Neuronal stem cell (in vitro differentiated cells): Measurements from ENCODE around the gene PCDHA5.
"Not testable (repeated sequence)": the region's sequence is repeated elsewhere in the genome, so short reads cannot be mapped to it uniquely, and the experiment has no call there.

Experiments used
- DNase-seq: peaks from one replicate; pipeline ENCODE4 v3.0.0-alpha.2; 2013; ENCODE audit warnings: low spot score
- H2AFZ ChIP-seq: one replicate; pipeline ENCODE4 v1.6.1; 2013; ENCODE audit warnings: mild to moderate bottlenecking, low read length, inconsistent platforms
- H2AK5ac ChIP-seq: 2 replicates; pipeline ENCODE4 v1.6.1; 2013; ENCODE audit warnings: low read depth, mild to moderate bottlenecking, inconsistent platforms, low read length, moderate library complexity, mixed read lengths
- H2BK120ac ChIP-seq: 2 replicates; pipeline ENCODE4 v1.6.1; 2013; ENCODE audit warnings: low read depth, mild to moderate bottlenecking, inconsistent platforms, low read length, moderate library complexity, mixed read lengths
- H2BK12ac ChIP-seq: one replicate; pipeline ENCODE4 v1.6.1; 2013; ENCODE audit warnings: low read length, inconsistent platforms
- H2BK15ac ChIP-seq: 2 replicates; pipeline ENCODE4 v1.6.1; 2013; ENCODE audit warnings: mild to moderate bottlenecking, low read length, inconsistent platforms, mixed read lengths
- H2BK5ac ChIP-seq: one replicate; pipeline ENCODE4 v1.6.1; 2013; ENCODE audit warnings: inconsistent platforms, mild to moderate bottlenecking, low read length, moderate library complexity
- H3K14ac ChIP-seq: one replicate; pipeline ENCODE4 v1.6.1; 2013; ENCODE audit warnings: low read length, inconsistent platforms
- H3K18ac ChIP-seq: 2 replicates; pipeline ENCODE4 v1.6.1; 2013; ENCODE audit warnings: low read length, inconsistent platforms
- H3K23ac ChIP-seq: 2 replicates; pipeline ENCODE4 v1.6.1; 2013; ENCODE audit warnings: low read depth, mild to moderate bottlenecking, mixed read lengths, low read length, inconsistent platforms; ENCODE audit not compliant: poor library complexity
- H3K27ac ChIP-seq: replicated peaks from 3 replicates; pipeline ENCODE4 v1.5.1; 2013; ENCODE audit warnings: low read length, inconsistent platforms
- H3K27me3 ChIP-seq, 3 experiments: 2 replicates each; pipeline ENCODE4 v1.6.1; 2013; ENCODE audit warnings: low read length in 3 of 3, mild to moderate bottlenecking in 2 of 3, inconsistent platforms in 1 of 3, low read depth in 1 of 3, mixed read lengths in 1 of 3, moderate library complexity in 1 of 3; ENCODE audit not compliant: control insufficient read depth in 3 of 3, insufficient read depth in 3 of 3
- H3K36me3 ChIP-seq, 2 donors: replicated peaks in 1 of 2; 2 replicates each; pipeline ENCODE4 v1.6.1; 2013; ENCODE audit warnings: low read length in 2 of 2; ENCODE audit not compliant: control insufficient read depth in 2 of 2, insufficient read depth in 2 of 2
- H3K4ac ChIP-seq: 2 replicates; pipeline ENCODE4 v1.6.1; 2013; ENCODE audit warnings: inconsistent platforms, mild to moderate bottlenecking, low read length, moderate library complexity
- H3K4me1 ChIP-seq, 2 donors: 1 replicate in 1 of 2; 2 replicates in 1 of 2; pipeline ENCODE4 v1.6.1; 2013; ENCODE audit warnings: low read length in 2 of 2, low read depth in 1 of 2; ENCODE audit not compliant: control insufficient read depth in 2 of 2, insufficient read depth in 1 of 2
- H3K4me2 ChIP-seq: one replicate; pipeline ENCODE4 v1.6.1; 2013; ENCODE audit warnings: mild to moderate bottlenecking, low read length, inconsistent platforms; ENCODE audit not compliant: insufficient read depth, poor library complexity, severe bottlenecking
- H3K4me3 ChIP-seq, 2 donors: 2 replicates each; pipeline ENCODE4 v1.5.1; 2013; ENCODE audit warnings: low read length in 2 of 2, mild to moderate bottlenecking in 2 of 2, inconsistent platforms in 1 of 2, moderate library complexity in 1 of 2
- H3K79me1 ChIP-seq: one replicate; pipeline ENCODE4 v1.6.1; 2013; ENCODE audit warnings: low read depth, mild to moderate bottlenecking, inconsistent platforms, low read length, moderate library complexity
- H3K9ac ChIP-seq: one replicate; pipeline ENCODE4 v1.6.1; 2013; ENCODE audit warnings: mild to moderate bottlenecking, low read depth, low read length, inconsistent platforms; ENCODE audit not compliant: poor library complexity
- H3K9me3 ChIP-seq, 2 donors: replicated peaks in 1 of 2; 2 replicates each; pipeline versions ENCODE3 to v1.6.1; 2013; ENCODE audit warnings: low read length in 2 of 2, mild to moderate bottlenecking in 2 of 2, inconsistent platforms in 1 of 2, low read depth in 1 of 2, mixed read lengths in 1 of 2, moderate library complexity in 1 of 2; ENCODE audit not compliant: control insufficient read depth in 2 of 2, insufficient read depth in 1 of 2
- H4K8ac ChIP-seq: one replicate; pipeline ENCODE4 v1.6.1; 2013; ENCODE audit warnings: low read depth, mild to moderate bottlenecking, inconsistent platforms, low read length, moderate library complexity
- H4K91ac ChIP-seq: one replicate; pipeline ENCODE4 v1.6.1; 2013; ENCODE audit warnings: low read length, low read depth, mild to moderate bottlenecking, inconsistent platforms; ENCODE audit not compliant: poor library complexity
- WGBS, 2 donors: extraction: QIAGEN DNeasy Blood & Tissue Kit; methylation state at CpG; one replicate each; pipeline ENCODE4 v1.1.7; 2013; ENCODE audit warnings: missing lambda C conversion rate in 2 of 2, mixed read lengths in 1 of 2; ENCODE audit not compliant: insufficient read length in 2 of 2, insufficient replicate concordance in 1 of 2; ENCODE audit errors: extremely low coverage in 2 of 2; 5-methylcytosine and 5-hydroxymethylcytosine counted together

PCDHA5 gene

DNA sequence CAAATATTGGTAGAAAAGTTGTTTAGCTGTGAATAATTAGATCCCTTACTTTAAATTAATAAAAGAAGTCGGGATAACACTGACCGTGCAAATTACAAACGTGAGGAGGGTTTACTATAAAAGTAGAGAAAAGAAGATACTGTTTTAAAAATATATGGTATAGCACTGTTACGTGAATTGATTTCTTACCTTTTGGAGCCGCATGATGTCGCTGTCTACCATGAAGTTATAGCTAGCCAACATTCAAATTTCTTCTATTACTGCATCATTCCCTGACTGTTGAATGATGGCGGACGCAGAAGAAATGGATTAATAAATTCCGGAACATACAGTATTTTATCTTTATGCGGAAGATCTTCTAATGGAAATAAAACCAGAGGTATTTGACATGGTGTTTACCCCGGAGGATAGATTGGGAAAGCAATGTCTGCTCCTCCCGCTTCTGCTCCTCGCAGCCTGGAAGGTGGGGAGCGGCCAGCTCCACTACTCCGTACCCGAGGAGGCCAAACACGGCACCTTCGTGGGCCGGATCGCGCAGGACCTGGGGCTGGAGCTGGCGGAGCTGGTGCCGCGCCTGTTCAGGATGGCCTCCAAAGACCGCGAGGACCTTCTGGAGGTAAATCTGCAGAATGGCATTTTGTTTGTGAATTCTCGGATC lies 6.4 kb downstream of the PCDHA5 start, which contains the start of gene PCDHA6:
PCDHA6 (plus strand) TSS at position 257 of the 658 bp plus-strand sequence; CDS start at position 389, 132 bp downstream.
- DNase-seq = no peak
- Histone ChIP-seq H4K91ac (no peak within 1 kb of the TSS), H3K27me3 (no peaks in the 10 kb centered on the region), H3K27ac (no peak within 1 kb of the TSS), H2AFZ (peak within 1 kb of the TSS; percentile 86), H3K79me1 (peaks cover 8% of the 10 kb centered on the region), H3K14ac (peak within 1 kb of the TSS; percentile 82), H3K18ac (no peak within 1 kb of the TSS), H3K9ac (peak within 1 kb of the TSS; percentile 90), H2BK12ac (no peak within 1 kb of the TSS), H3K9me3 (peaks cover 15 to 51% of the 10 kb centered on the region in 2 donors), H2AK5ac (no peak within 1 kb of the TSS), H2BK15ac (no peak within 1 kb of the TSS), H4K8ac (no peak within 1 kb of the TSS), H3K4me3 (peak within 1 kb of the TSS; percentile 65 to 88), H3K36me3 (peaks cover 5 to 42% of the 10 kb centered on the region in 2 donors), H3K4me2 (peak within 1 kb of the TSS; percentile 33), H3K23ac (no peak within 1 kb of the TSS), H3K4ac (no peak within 1 kb of the TSS), H2BK120ac (no peak within 1 kb of the TSS), H3K4me1 (no peaks in the 10 kb centered on the region), H2BK5ac (no peak within 1 kb of the TSS)
- no CpG with 5 or more reads among the region's 27 CpGs for WGBS, 2 donors

DNA sequence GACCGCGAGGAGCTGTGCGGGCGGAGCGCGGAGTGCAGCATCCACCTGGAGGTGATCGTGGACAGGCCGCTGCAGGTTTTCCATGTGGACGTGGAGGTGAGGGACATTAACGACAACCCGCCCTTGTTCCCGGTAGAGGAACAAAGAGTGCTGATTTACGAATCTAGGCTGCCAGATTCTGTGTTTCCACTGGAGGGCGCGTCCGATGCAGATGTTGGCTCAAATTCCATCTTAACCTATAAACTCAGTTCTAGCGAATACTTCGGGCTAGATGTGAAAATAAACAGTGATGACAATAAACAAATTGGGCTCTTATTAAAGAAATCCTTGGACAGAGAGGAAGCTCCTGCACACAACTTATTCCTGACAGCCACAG lies 6.9 kb downstream of the PCDHA5 start:
- DNase-seq = no peak
- H2AFZ ChIP-seq = peak overlapping the region; percentile 86
- peaks cover 14 to 53% of the 10 kb centered on the region in 2 donors for H3K9me3 ChIP-seq
- no peak overlapping the region for H2BK15ac ChIP-seq
- H3K9ac ChIP-seq = no peak overlapping the region
- H3K4ac ChIP-seq = no peak overlapping the region
- H3K79me1 ChIP-seq = peaks cover 8% of the 10 kb centered on the region
- peaks cover 5 to 44% of the 10 kb centered on the region in 2 donors for H3K36me3 ChIP-seq
- no peak overlapping the region for H3K18ac ChIP-seq
- H3K4me3 ChIP-seq = peak overlapping the region; percentile 65 to 88
- no peak overlapping the region for H3K4me2 ChIP-seq
- no peak overlapping the region for H2BK5ac ChIP-seq
- H2BK120ac ChIP-seq = no peak overlapping the region
- no peak overlapping the region for H4K91ac ChIP-seq
- H3K4me1 ChIP-seq = no peaks in the 10 kb centered on the region
- no peaks in the 10 kb centered on the region for H3K27me3 ChIP-seq
- H3K14ac ChIP-seq = no peak overlapping the region
- no peak overlapping the region for H2BK12ac ChIP-seq
- no peak overlapping the region for H2AK5ac ChIP-seq
- WGBS, 2 donors = no CpG with 5 or more reads among the region's 18 CpGs
- H3K27ac ChIP-seq = no peak overlapping the region
- no peak overlapping the region for H3K23ac ChIP-seq
- no peak overlapping the region for H4K8ac ChIP-seq

DNA sequence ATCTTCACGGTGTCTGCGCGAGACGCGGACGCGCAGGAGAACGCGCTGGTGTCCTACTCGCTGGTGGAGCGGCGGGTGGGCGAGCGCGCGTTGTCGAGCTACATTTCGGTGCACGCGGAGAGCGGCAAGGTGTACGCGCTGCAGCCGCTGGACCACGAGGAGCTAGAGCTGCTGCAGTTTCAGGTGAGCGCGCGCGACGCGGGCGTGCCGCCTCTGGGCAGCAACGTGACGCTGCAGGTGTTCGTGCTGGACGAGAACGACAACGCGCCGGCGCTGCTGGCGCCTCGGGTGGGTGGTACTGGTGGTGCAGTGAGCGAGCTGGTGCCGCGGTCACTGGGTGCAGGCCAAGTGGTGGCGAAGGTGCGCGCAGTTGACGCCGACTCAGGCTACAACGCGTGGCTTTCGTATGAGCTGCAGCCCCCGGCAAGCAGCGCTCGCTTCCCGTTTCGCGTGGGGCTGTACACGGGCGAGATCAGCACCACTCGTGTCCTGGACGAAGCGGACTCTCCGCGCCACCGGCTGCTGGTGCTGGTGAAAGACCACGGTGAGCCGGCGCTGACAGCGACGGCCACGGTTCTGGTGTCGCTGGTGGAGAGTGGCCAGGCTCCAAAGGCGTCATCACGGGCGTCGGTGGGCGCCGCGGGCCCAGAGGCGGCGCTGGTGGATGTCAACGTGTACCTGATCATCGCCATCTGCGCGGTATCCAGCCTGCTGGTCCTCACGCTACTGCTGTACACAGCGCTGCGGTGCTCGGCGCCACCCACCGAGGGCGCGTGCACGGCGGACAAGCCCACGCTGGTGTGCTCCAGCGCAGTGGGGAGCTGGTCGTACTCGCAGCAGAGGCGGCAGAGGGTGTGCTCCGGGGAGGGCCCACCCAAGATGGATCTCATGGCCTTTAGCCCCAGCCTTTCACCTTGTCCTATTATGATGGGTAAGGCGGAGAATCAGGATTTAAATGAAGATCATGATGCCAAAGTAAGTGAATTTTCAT lies 8.4 kb downstream of the PCDHA5 start:
- H3K27me3 ChIP-seq, H3K4me2 ChIP-seq, H3K23ac ChIP-seq, H2AFZ ChIP-seq, H2BK12ac ChIP-seq, H3K27ac ChIP-seq, H3K4me1 ChIP-seq, H3K14ac ChIP-seq, H4K8ac ChIP-seq, H3K4ac ChIP-seq, H2BK15ac ChIP-seq, H2AK5ac ChIP-seq, H3K79me1 ChIP-seq, H4K91ac ChIP-seq, DNase-seq: not testable (repeated sequence)
- Histone ChIP-seq H3K18ac (peak overlapping the region; percentile 4), H3K9me3 (peaks cover 9 to 54% of the 10 kb centered on the region in 2 donors), H2BK120ac (peak overlapping the region; percentile 47), H3K4me3 (peak overlapping the region in 1 of 2 donors; percentile 3), H2BK5ac (peak overlapping the region; percentile 5), H3K9ac (peak overlapping the region; percentile 44), H3K36me3 (peaks cover 4 to 40% of the 10 kb centered on the region in 2 donors)
- no CpG with 5 or more reads among the region's 106 CpGs for WGBS, 2 donors

DNA sequence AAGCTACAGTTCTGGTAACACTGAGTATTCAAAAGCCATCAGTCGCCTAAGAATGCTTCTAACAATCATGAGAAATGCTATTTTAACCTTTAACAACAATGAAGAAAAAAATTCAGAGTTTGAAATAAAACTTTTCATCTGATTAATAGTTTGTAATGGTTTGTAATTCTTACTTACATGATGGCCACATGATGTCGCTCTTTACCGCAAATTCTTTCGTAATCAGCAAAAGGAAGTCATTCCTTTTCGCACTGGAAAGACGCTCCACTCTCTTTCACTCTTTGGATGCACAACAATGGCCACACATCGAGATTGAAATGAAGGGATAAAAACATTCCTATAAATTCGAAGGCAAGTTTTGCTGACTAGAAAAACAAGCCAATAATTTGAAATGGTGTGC lies 12.6 kb downstream of the PCDHA5 start, which contains the start of gene PCDHA7:
PCDHA7 (plus strand) TSS at position 277 of the 400 bp plus-strand sequence; CDS start at position 392, 115 bp downstream.
- H3K36me3 ChIP-seq = peaks cover 12 to 51% of the 10 kb centered on the region in 2 donors
- H3K27me3 ChIP-seq = no peaks in the 10 kb centered on the region
- peaks cover 16 to 78% of the 10 kb centered on the region in 2 donors for H3K9me3 ChIP-seq
- no peak within 1 kb of the TSS for H3K4me3 ChIP-seq
- no peak within 1 kb of the TSS for H2BK12ac ChIP-seq
- H3K27ac ChIP-seq = no peak within 1 kb of the TSS
- no peak within 1 kb of the TSS for H2AK5ac ChIP-seq
- no peak within 1 kb of the TSS for H4K8ac ChIP-seq
- no peak within 1 kb of the TSS for H3K23ac ChIP-seq
- H2BK15ac ChIP-seq = no peak within 1 kb of the TSS
- H3K18ac ChIP-seq = no peak within 1 kb of the TSS
- no peak within 1 kb of the TSS for H2BK5ac ChIP-seq
- H3K4me1 ChIP-seq = no peaks in the 10 kb centered on the region
- H3K4me2 ChIP-seq = no peak within 1 kb of the TSS
- H4K91ac ChIP-seq = no peak within 1 kb of the TSS
- DNase-seq = no peak
- H2AFZ ChIP-seq = no peak within 1 kb of the TSS
- WGBS, 2 donors = no CpG with 5 or more reads among the region's 8 CpGs
- H2BK120ac ChIP-seq = no peak within 1 kb of the TSS
- no peak within 1 kb of the TSS for H3K9ac ChIP-seq
- no peak within 1 kb of the TSS for H3K4ac ChIP-seq
- H3K14ac ChIP-seq = no peak within 1 kb of the TSS
- H3K79me1 ChIP-seq = peaks cover 5% of the 10 kb centered on the region
